SH-SY5Y (cell line): ENCODE measurements around the gene ARF1.

Experiments
- GATA2 ChIP-seq: IDR thresholded peaks from 2 replicates; pipeline ENCODE4 v1.6.1; 2011; ENCODE audit warnings: mild to moderate bottlenecking, low read depth, low read length
- GATA3 ChIP-seq: IDR thresholded peaks from 2 replicates; pipeline ENCODE4 v1.6.1; 2011; ENCODE audit warnings: low read depth, mild to moderate bottlenecking, low read length, moderate library complexity

DNA sequence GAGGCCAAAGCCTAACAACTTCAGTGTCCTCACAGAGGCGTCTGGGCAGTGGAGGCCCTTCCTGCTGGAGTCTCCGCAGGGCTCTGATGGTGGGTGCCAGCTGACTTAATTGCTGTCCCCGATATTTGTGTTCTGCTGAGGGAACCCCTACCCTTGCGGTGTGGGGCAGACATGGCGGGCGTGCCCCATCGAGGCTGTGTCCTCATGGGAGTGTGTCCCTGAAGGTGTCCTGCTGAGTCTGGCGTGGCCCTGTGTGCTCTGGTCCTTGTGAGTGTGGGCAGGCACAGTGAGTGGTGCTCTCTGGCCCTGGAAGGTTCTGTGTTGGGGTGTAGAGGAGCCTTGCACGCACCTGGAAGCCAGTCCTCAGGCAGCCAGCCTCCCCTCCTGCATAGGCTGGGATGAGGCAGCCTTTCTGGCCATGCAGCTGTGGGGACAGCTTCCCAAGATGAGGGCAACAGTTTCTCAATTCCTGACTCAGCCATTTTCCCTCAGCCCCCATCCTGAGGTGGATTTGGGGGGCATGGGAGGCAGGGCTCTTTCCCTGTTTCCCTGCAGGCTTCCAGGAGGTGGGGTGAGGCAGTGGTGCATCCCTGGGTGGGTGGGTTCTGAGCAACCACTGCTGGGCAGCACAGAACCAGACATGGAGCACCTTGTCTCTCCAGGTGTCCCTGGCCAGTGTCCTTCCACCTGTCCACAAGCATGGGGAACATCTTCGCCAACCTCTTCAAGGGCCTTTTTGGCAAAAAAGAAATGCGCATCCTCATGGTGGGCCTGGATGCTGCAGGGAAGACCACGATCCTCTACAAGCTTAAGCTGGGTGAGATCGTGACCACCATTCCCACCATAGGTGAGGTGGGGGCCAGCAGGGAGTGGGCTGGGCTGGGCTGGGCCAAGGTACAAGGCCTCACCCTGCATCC is 14.2 kb downstream of the ARF1 start:
- TF ChIP-seq GATA2, result no peak
- TF ChIP-seq GATA3, result no peak
